ENCODE results near the gene TXNRD2. TPM values are rescaled to one million over a fixed set of nuclear protein-coding genes. Genes with fewer than 3 reads are reported as not detected.

The TXNRD2 gene
- total RNA-seq, 1 experiment from 2014 or later, result 22.4 TPM

DNA sequence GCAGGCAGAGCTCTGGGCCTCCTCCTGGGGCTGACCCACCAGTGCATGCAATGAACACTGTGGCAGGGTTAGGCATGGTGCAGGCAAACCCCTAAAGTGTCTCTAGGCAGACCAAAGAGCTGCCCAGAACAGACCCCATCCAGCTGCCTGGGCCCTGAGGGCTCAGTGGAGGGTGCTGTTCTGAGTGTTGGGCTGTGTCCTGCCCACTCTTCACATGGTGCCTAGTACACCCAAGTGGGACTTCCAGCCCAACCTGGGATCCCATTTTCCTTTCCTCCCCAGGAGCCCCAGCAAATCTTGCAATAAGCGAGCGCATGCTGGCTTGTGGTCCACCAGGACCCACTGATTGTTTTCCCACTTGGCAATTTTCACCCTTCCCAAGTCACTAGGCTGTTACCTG, 48.6 kb upstream of the TXNRD2 start:
- no peaks in the 10 kb centered on the region for H3K36me3 ChIP-seq (ENCODE audit: low read depth)
- H3K79me2 ChIP-seq (ENCODE audit: low read depth), result no peaks in the 10 kb centered on the region
- ChIA-PET POLR2A (ENCODE audit: unreplicated experiment) (interaction anchor here (0.8 kb wide), 1 partner anchor 31 kb away, joined by 4 read pairs; the partner anchor contains the start of gene TANGO2), CTCF (no interaction called here)
- no peak overlapping the region for H3K4me3 ChIP-seq
- TF ChIP-seq EZH2 (IDR thresholded peaks at IDR 0.05; ENCODE audit: low read depth) (no peak), CTCF (conservative IDR thresholded peaks at IDR 0.05) (no peak)
- intact Hi-C loops (cut with micrococcal nuclease; ENCODE audit: unreplicated experiment), result no loop called here
- no peaks in the 10 kb centered on the region for H3F3A ChIP-seq (ENCODE audit: insufficient read depth, low read depth)
- H3K9me3 ChIP-seq (ENCODE audit: insufficient read depth, low read depth), result no peaks in the 10 kb centered on the region
- no peaks in the 10 kb centered on the region for H3K9me2 ChIP-seq (ENCODE audit: insufficient read depth)
- no peak overlapping the region for H3K4me2 ChIP-seq
- no peaks in the 10 kb centered on the region for H3K27me3 ChIP-seq (ENCODE audit: insufficient read depth, low read depth)
- no peak for DNase-seq
- no peaks in the 10 kb centered on the region for H4K20me1 ChIP-seq (ENCODE audit: insufficient read depth)
- no peak overlapping the region for H3K27ac ChIP-seq
- peaks cover 8% of the 10 kb centered on the region; the same call in 1 of the 2 replicates for H3K4me1 ChIP-seq (replicated peaks; ENCODE audit: insufficient read depth)
- no TSS peak for BruUV-seq (replicated peaks)
- no peak overlapping the region for H2AFZ ChIP-seq

DNA sequence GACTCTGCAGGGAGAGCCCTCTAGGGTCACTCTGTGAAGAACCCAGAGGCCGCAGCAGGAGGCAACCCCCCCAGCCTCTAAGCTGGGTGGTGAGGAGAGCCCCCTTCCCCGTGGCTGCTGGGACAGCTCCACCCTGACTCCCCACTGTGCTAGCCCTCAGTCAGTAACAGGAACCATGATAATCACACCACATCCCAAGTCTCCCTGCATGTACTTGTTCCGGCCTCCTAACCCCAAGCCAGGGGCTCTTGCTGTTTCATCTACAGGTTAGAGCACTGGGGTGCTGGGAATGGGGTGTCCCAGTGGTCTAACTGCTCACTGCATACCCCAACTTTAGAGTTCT, 48.1 kb upstream of the TXNRD2 start:
- DNase-seq, result no peak
- ChIA-PET CTCF (no interaction called here), POLR2A (ENCODE audit: unreplicated experiment) (no interaction called here)
- no TSS peak for BruUV-seq (replicated peaks)
- no peak for TF ChIP-seq EZH2 (IDR thresholded peaks at IDR 0.05; ENCODE audit: low read depth)
- no peak for TF ChIP-seq CTCF (conservative IDR thresholded peaks at IDR 0.05)
- no peak overlapping the region for H2AFZ ChIP-seq
- no peaks in the 10 kb centered on the region for H3K27me3 ChIP-seq (ENCODE audit: insufficient read depth, low read depth)
- peaks cover 9% of the 10 kb centered on the region for H3K4me1 ChIP-seq (replicated peaks; ENCODE audit: insufficient read depth)
- no peak overlapping the region for H3K4me3 ChIP-seq
- H4K20me1 ChIP-seq (ENCODE audit: insufficient read depth), result no peaks in the 10 kb centered on the region
- H3K9me2 ChIP-seq (ENCODE audit: insufficient read depth), result no peaks in the 10 kb centered on the region
- no peak overlapping the region for H3K27ac ChIP-seq
- H3K36me3 ChIP-seq (ENCODE audit: low read depth), result no peaks in the 10 kb centered on the region
- H3K9me3 ChIP-seq (ENCODE audit: insufficient read depth, low read depth), result no peaks in the 10 kb centered on the region
- H3K4me2 ChIP-seq, result no peak overlapping the region
- intact Hi-C loops (cut with micrococcal nuclease; ENCODE audit: unreplicated experiment), result loop anchor here (5.0 kb wide), 1 partner anchor 33 kb away; the partner anchor contains the start of gene TANGO2
- no peaks in the 10 kb centered on the region for H3F3A ChIP-seq (ENCODE audit: insufficient read depth, low read depth)
- H3K79me2 ChIP-seq (ENCODE audit: low read depth), result no peaks in the 10 kb centered on the region

DNA sequence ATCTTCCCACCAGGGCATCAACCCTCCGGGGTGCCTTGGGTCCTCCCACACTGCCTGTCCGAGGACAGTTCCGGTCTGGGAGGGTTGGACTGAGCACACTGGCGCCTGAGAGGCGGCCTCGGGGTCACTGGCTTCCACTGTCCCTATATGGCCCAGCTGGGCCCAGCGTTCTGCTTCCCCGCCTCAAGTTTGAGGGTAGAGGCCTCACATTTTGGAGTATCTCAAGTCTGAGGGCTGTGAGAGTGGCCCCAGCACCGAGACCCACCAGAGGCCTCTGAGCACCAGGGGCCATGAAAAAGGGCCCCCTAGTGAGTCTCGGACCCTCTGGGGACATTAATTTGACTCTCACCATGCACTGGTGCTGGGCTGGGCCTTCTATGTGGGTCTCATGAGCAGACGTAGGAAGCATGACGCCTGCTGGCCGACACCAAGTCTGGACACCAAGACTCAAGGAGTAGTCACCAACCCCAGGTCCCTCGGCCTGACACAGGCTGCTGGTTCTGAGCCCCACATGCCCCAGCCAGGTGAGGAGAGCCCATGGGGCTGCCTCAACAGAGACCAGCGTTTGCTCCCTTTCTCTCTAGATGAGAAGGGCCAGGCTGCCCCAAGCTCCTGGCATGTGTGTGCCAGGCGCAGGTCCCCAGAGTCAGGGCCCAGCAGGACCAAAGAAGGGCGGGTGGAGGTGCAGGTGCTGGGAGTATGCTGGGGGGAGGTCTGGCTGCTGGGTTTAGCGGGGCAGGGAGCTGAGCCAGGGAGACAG, 47.5 kb upstream of the TXNRD2 start:
- BruUV-seq (replicated peaks), result no TSS peak
- no peaks in the 10 kb centered on the region for H3F3A ChIP-seq (ENCODE audit: insufficient read depth, low read depth)
- no peak overlapping the region for H3K4me2 ChIP-seq
- no peaks in the 10 kb centered on the region for H3K27me3 ChIP-seq (ENCODE audit: insufficient read depth, low read depth)
- H3K9me2 ChIP-seq (ENCODE audit: insufficient read depth), result no peaks in the 10 kb centered on the region
- H3K27ac ChIP-seq, result no peak overlapping the region
- no peaks in the 10 kb centered on the region for H3K9me3 ChIP-seq (ENCODE audit: insufficient read depth, low read depth)
- ChIA-PET CTCF (no interaction called here), POLR2A (ENCODE audit: unreplicated experiment) (no interaction called here)
- no peak for TF ChIP-seq EZH2 (IDR thresholded peaks at IDR 0.05; ENCODE audit: low read depth)
- no peak for TF ChIP-seq CTCF (conservative IDR thresholded peaks at IDR 0.05)
- H3K4me3 ChIP-seq, result no peak overlapping the region
- no peaks in the 10 kb centered on the region for H3K79me2 ChIP-seq (ENCODE audit: low read depth)
- no peak for DNase-seq
- no peaks in the 10 kb centered on the region for H3K36me3 ChIP-seq (ENCODE audit: low read depth)
- intact Hi-C loops (cut with micrococcal nuclease; ENCODE audit: unreplicated experiment), result loop anchor here (5.0 kb wide), 1 partner anchor 33 kb away; the partner anchor contains the start of gene TANGO2
- H2AFZ ChIP-seq, result no peak overlapping the region
- H3K4me1 ChIP-seq (replicated peaks; ENCODE audit: insufficient read depth), result peaks cover 15% of the 10 kb centered on the region
- no peaks in the 10 kb centered on the region for H4K20me1 ChIP-seq (ENCODE audit: insufficient read depth)

All from PC-9 (cell line).